Measurements from ENCODE around the gene KRR1. TPM values are rescaled to one million over a fixed set of nuclear protein-coding genes. Genes with fewer than 3 reads are reported as not detected.
"Not testable (repeated sequence)": the region's sequence is repeated elsewhere in the genome, so short reads cannot be mapped to it uniquely, and the experiment has no call there.

Gene KRR1
- total and polyA plus RNA-seq, 2 of the 13 experiments (the other 11 are each of a cell fraction or from before 2014, with no cell fraction given), result 19.3 to 103 TPM

GRCh38 chr12:75446857-75447256 is 64.6 kb downstream of the KRR1 start:
- Histone ChIP-seq H3K4me1 (ENCODE audit: insufficient read depth, low read length) (peaks cover 42% of the 10 kb centered on the region), H3K4me3 (replicated peaks in 1 of 3; ENCODE audit: insufficient read depth in 1 of 3, low read depth in 2 of 3, low read length in 3 of 3) (no peak overlapping the region), H2AFZ (ENCODE audit: low read length) (no peak overlapping the region), H3K9ac (ENCODE audit: insufficient read depth, low read depth, low read length) (no peak overlapping the region), H3K79me2 (ENCODE audit: insufficient read depth, low read length) (no peaks in the 10 kb centered on the region), H3K27me3 (ENCODE audit: control insufficient read depth in 1 of 2, insufficient read depth in 2 of 2, low read length in 2 of 2) (no peaks in the 10 kb centered on the region), H3K9me3 (ENCODE audit: low read length) (no peaks in the 10 kb centered on the region), H3K4me2 (ENCODE audit: low read depth, low read length) (no peak overlapping the region), H3K27ac (ENCODE audit: extremely low read length, insufficient read depth, low read length) (no peak overlapping the region), H4K20me1 (ENCODE audit: insufficient read depth, low read length) (no peaks in the 10 kb centered on the region), H3K36me3 (replicated peaks in 1 of 2; ENCODE audit: control insufficient read depth in 1 of 2, insufficient read depth in 2 of 2, low read length in 2 of 2) (no peaks in the 10 kb centered on the region)
- TF ChIP-seq FOXA1 (IDR thresholded peaks at IDR 0.05) (no peak), FOXA1 (CRISPR knock-in tag; IDR thresholded peaks at IDR 0.05) (no peak), ATF7 (IDR thresholded peaks at IDR 0.05) (no peak), ATF7 (CRISPR knock-in tag; IDR thresholded peaks at IDR 0.05) (no peak), ZNF264 (CRISPR knock-in tag; IDR thresholded peaks at IDR 0.05) (no peak), ZNF639 (CRISPR knock-in tag; conservative IDR thresholded peaks at IDR 0.05) (no peak), RARA (CRISPR knock-in tag; IDR thresholded peaks at IDR 0.05) (no peak)
- ChIA-PET POLR2A (no interaction called here), CTCF (ENCODE audit: low intra/inter-chr PET ratio, low total read pairs) (no interaction called here)
- FAIRE-seq, result no peak
- in situ Hi-C loops (cut with HindIII; ENCODE audit: extremely low pct_ligation_motif_present, low pct_unique_long_range_greater_than_20kb) (no loop called here), intact Hi-C loops (cut with micrococcal nuclease; ENCODE audit: unreplicated experiment) (no loop called here)
- ATAC-seq, result no peak
- no TSS peak for BruUV-seq (replicated peaks)
- DNase-seq (ENCODE audit: low spot score), result no peak

- POLR2A ChIA-PET; H3K27me3 ChIP-seq (ENCODE audit: control insufficient read depth in 1 of 2, insufficient read depth in 2 of 2, low read length in 2 of 2); H3K36me3 ChIP-seq (replicated peaks in 1 of 2; ENCODE audit: control insufficient read depth in 1 of 2, insufficient read depth in 2 of 2, low read length in 2 of 2); H3K79me2 ChIP-seq (ENCODE audit: insufficient read depth, low read length); H4K20me1 ChIP-seq (ENCODE audit: insufficient read depth, low read length); H3K9me3 ChIP-seq (ENCODE audit: low read length); DNase-seq (ENCODE audit: low spot score); ATAC-seq; H3K9ac ChIP-seq (ENCODE audit: insufficient read depth, low read depth, low read length); in situ Hi-C loops (cut with HindIII; ENCODE audit: extremely low pct_ligation_motif_present, low pct_unique_long_range_greater_than_20kb); BruUV-seq (replicated peaks); CTCF ChIA-PET (ENCODE audit: low intra/inter-chr PET ratio, low total read pairs); intact Hi-C loops (cut with micrococcal nuclease; ENCODE audit: unreplicated experiment); FAIRE-seq: not testable (repeated sequence)
- H2AFZ ChIP-seq (ENCODE audit: low read length), result peak overlapping the region; percentile 80
- peak overlapping the region in 1 of 3 experiments; percentile 11; a peak in 1 of 6 replicates for H3K4me3 ChIP-seq (replicated peaks in 1 of 3; ENCODE audit: insufficient read depth in 1 of 3, low read depth in 2 of 3, low read length in 3 of 3)
- H3K27ac ChIP-seq (ENCODE audit: extremely low read length, insufficient read depth, low read length), result peak overlapping the region; percentile 66
- WGBS (ENCODE audit: low lambda C conversion rate), result 59% methylated on average over 7 of the region's 7 CpGs
- peak; percentile 40; the same call in 1 of the 2 replicates for TF ChIP-seq ZNF501 (CRISPR knock-in tag; IDR thresholded peaks at IDR 0.05)
- TF ChIP-seq ZNF142 (CRISPR knock-in tag; IDR thresholded peaks at IDR 0.05), result 0 out of 2 replicates have a peak, but pooled peaks have one; percentile 13
- 0 out of 2 replicates have a peak, but pooled peaks have one; percentile 0 for TF ChIP-seq ISL2 (CRISPR knock-in tag; IDR thresholded peaks at IDR 0.05)
- TF ChIP-seq ZIK1 (CRISPR knock-in tag; IDR thresholded peaks at IDR 0.05; ENCODE audit: borderline replicate concordance, low read depth), result 0 out of 2 replicates have a peak, but pooled peaks have one; percentile 6
- peak; percentile 1; the same call in 1 of the 2 replicates for TF ChIP-seq HNF4A (CRISPR knock-in tag; IDR thresholded peaks at IDR 0.05)
- 0 out of 2 replicates have a peak, but pooled peaks have one; percentile 5 for TF ChIP-seq KDM6A (CRISPR knock-in tag; IDR thresholded peaks at IDR 0.05; ENCODE audit: low read depth)
- peaks cover 47% of the 10 kb centered on the region for H3K4me1 ChIP-seq (ENCODE audit: insufficient read depth, low read length)
- H3K4me2 ChIP-seq (ENCODE audit: low read depth, low read length), result peak overlapping the region; percentile 65
These were observed 66.3 kb downstream of the KRR1 start for GRCh38 chr12:75445137-75445507.
